Osteoblast (primary cell): Measurements from ENCODE around the gene RAB3A. TPM values are rescaled to one million over a fixed set of nuclear protein-coding genes. Genes with fewer than 3 reads are reported as not detected.

Experiments used
- DNase-seq: peaks from one replicate; pipeline ENCODE4 v3.0.0; 2011; ENCODE audit warnings: low spot score, mixed read lengths; ENCODE audit not compliant: insufficient read length; ENCODE audit errors: missing footprints
- H2AFZ ChIP-seq: 2 replicates; pipeline ENCODE4 v1.6.0; 2011; ENCODE audit warnings: mild to moderate bottlenecking, low read length
- H3K27ac ChIP-seq: 2 replicates; pipeline ENCODE4 v1.5.1; 2011; ENCODE audit warnings: mild to moderate bottlenecking, low read depth, low read length, moderate library complexity
- H3K27me3 ChIP-seq: 2 replicates; pipeline ENCODE4 v1.6.0; 2012; ENCODE audit warnings: mild to moderate bottlenecking, control low read depth, inconsistent platforms, low read length, moderate library complexity; ENCODE audit not compliant: insufficient read depth
- H3K36me3 ChIP-seq: 2 replicates; pipeline ENCODE4 v1.5.1; 2011; ENCODE audit warnings: mild to moderate bottlenecking, low read length, control low read depth, moderate library complexity; ENCODE audit not compliant: insufficient read depth
- H3K4me1 ChIP-seq: 2 replicates; pipeline ENCODE4 v1.5.1; 2011; ENCODE audit warnings: mild to moderate bottlenecking, low read length, control low read depth, moderate library complexity; ENCODE audit not compliant: insufficient read depth
- H3K4me2 ChIP-seq: 2 replicates; pipeline ENCODE4 v1.6.0; 2011; ENCODE audit warnings: mild to moderate bottlenecking, low read length; ENCODE audit not compliant: insufficient read depth
- H3K4me3 ChIP-seq: fragments of 200-600 bp; sonication (generic); 3 replicates; pipeline ENCODE4 v1.5.1; 2012; ENCODE audit warnings: mild to moderate bottlenecking, low read length, inconsistent platforms; ENCODE audit not compliant: insufficient read depth
- H3K79me2 ChIP-seq: 2 replicates; pipeline ENCODE4 v1.6.0; 2012; ENCODE audit warnings: mild to moderate bottlenecking, low read length, control low read depth, inconsistent platforms; ENCODE audit not compliant: insufficient read depth
- H3K9me3 ChIP-seq: 2 replicates; pipeline ENCODE4 v1.5.1; 2011; ENCODE audit warnings: low read depth, low read length, control low read depth
- H4K20me1 ChIP-seq: 2 replicates; pipeline ENCODE4 v1.6.0; 2012; ENCODE audit warnings: mild to moderate bottlenecking, low read length, control low read depth; ENCODE audit not compliant: insufficient read depth
- CTCF ChIP-seq: IDR thresholded peaks from 2 replicates; pipeline ENCODE4 v1.5.1; 2011; ENCODE audit warnings: mild to moderate bottlenecking, low read depth, low read length, moderate library complexity; ENCODE audit errors: extremely low read depth
- total RNA-seq: library from RNA; depleted of rRNA; stranded (reverse); fragments of >200 nt; gene quantifications from 2 replicates; pipeline ENCODE4 v1.2.3, GENCODE V29; 2012

RAB3A gene
- total RNA-seq, 1 donor = 0.72 TPM

- peaks cover 12% of the 10 kb centered on the region for H3K36me3 ChIP-seq
- no peak overlapping the region for H3K4me3 ChIP-seq
- no peaks in the 10 kb centered on the region for H3K27me3 ChIP-seq
- H4K20me1 ChIP-seq = peaks cover 22% of the 10 kb centered on the region
- H3K4me2 ChIP-seq = no peak overlapping the region
- peaks cover 32% of the 10 kb centered on the region for H3K79me2 ChIP-seq
- H3K27ac ChIP-seq = no peak overlapping the region
- H3K9me3 ChIP-seq = no peaks in the 10 kb centered on the region
- H2AFZ ChIP-seq = no peak overlapping the region
- TF ChIP-seq CTCF = no peak
- DNase-seq = peak; percentile 98
- H3K4me1 ChIP-seq = peaks cover 26% of the 10 kb centered on the region
Observed at GRCh38 chr19:18156841-18157464, 46.9 kb downstream of the RAB3A start.

GRCh38 chr19:18156268-18156667 lies 47.6 kb downstream of the RAB3A start:
- Histone ChIP-seq H3K4me3 (no peak overlapping the region), H3K9me3 (no peaks in the 10 kb centered on the region), H4K20me1 (peaks cover 18% of the 10 kb centered on the region), H3K79me2 (peaks cover 32% of the 10 kb centered on the region), H3K4me2 (no peak overlapping the region), H3K27me3 (no peaks in the 10 kb centered on the region), H3K36me3 (peaks cover 11% of the 10 kb centered on the region), H2AFZ (no peak overlapping the region), H3K4me1 (peaks cover 29% of the 10 kb centered on the region), H3K27ac (no peak overlapping the region)
- peak; percentile 55 for DNase-seq
- TF ChIP-seq CTCF = no peak

GRCh38 chr19:18155095-18156087 lies 48.5 kb downstream of the RAB3A start:
- Histone ChIP-seq H4K20me1 (peaks cover 18% of the 10 kb centered on the region), H3K27me3 (no peaks in the 10 kb centered on the region), H3K4me2 (no peak overlapping the region), H3K27ac (no peak overlapping the region), H3K36me3 (peaks cover 11% of the 10 kb centered on the region), H3K4me1 (peaks cover 24% of the 10 kb centered on the region), H3K79me2 (peaks cover 32% of the 10 kb centered on the region), H2AFZ (no peak overlapping the region), H3K4me3 (no peak overlapping the region), H3K9me3 (no peaks in the 10 kb centered on the region)
- DNase-seq = no peak
- TF ChIP-seq CTCF = no peak

- H3K27ac ChIP-seq = peak overlapping the region; percentile 65
Observed at GRCh38 chr19:18153556-18154134, 50.2 kb downstream of the RAB3A start.

More at GRCh38 chr19:18153556-18154134, 50.2 kb downstream of the RAB3A start:
- no peaks in the 10 kb centered on the region for H3K27me3 ChIP-seq
- H3K9me3 ChIP-seq = no peaks in the 10 kb centered on the region
- DNase-seq = peak; percentile 91
- peak overlapping the region; percentile 79 for H3K4me2 ChIP-seq
- H2AFZ ChIP-seq = peak overlapping the region; percentile 80
- TF ChIP-seq CTCF = no peak
- peak overlapping the region; percentile 91 for H3K4me3 ChIP-seq
- peaks cover 24% of the 10 kb centered on the region for H3K4me1 ChIP-seq
- peaks cover 11% of the 10 kb centered on the region for H3K36me3 ChIP-seq
- H3K79me2 ChIP-seq = peaks cover 32% of the 10 kb centered on the region
- peaks cover 18% of the 10 kb centered on the region for H4K20me1 ChIP-seq
